Activated CD8-positive, alpha-beta T cell treated with anti-CD3 and anti-CD28 coated beads for 36 hours (primary cell): ENCODE measurements around the gene COMTD1. TPM values are rescaled to one million over a fixed set of nuclear protein-coding genes. Genes with fewer than 3 reads are reported as not detected.
"Not testable (repeated sequence)": the region's sequence is repeated elsewhere in the genome, so short reads cannot be mapped to it uniquely, and the experiment has no call there.

Experiments
- ATAC-seq: fragments of 200-7000 bp; cut with Tn5 transposase; one replicate; pipeline ENCODE4 v1.10.0; 2021; ENCODE audit warnings: mild to moderate bottlenecking, moderate library complexity
- CTCF ChIA-PET: fragments of 350-600 bp; sonication (Branson Sonifier 250); formaldehyde crosslinking; loops from one replicate; lab custom pipeline; 2021; ENCODE audit warnings: antibody characterized with exemption; lab: Charles Lee
- POLR2A ChIA-PET: fragments of 350-600 bp; sonication (Branson Sonifier 250); formaldehyde crosslinking; loops from one replicate; lab custom pipeline; 2021; ENCODE audit warnings: antibody characterized with exemption; lab: Charles Lee
- DNase-seq: peaks from one replicate; pipeline ENCODE4 v3.0.0-alpha.2; 2020
- H3K27ac Mint-ChIP-seq: one replicate; pipeline ENCODE4 v1.8.0; 2021; ENCODE audit warnings: mild to moderate bottlenecking, mixed read lengths
- H3K27me3 Mint-ChIP-seq: one replicate; pipeline ENCODE4 v1.8.0; 2021; ENCODE audit warnings: mixed read lengths
- H3K36me3 Mint-ChIP-seq: one replicate; pipeline ENCODE4 v1.8.0; 2021; ENCODE audit warnings: low read depth, mixed read lengths
- H3K4me1 Mint-ChIP-seq: one replicate; pipeline ENCODE4 v1.8.0; 2021; ENCODE audit warnings: low read depth, mixed read lengths
- H3K4me3 Mint-ChIP-seq: one replicate; pipeline ENCODE4 v1.8.0; 2021; ENCODE audit warnings: mild to moderate bottlenecking, moderate library complexity, mixed read lengths
- H3K9me3 Mint-ChIP-seq: one replicate; pipeline ENCODE4 v1.8.0; 2021; ENCODE audit warnings: mixed read lengths
- intact Hi-C: fragments of 100-400 bp; cut with micrococcal nuclease; formaldehyde crosslinking; loops from one replicate; pipeline ENCODE4 v1.10.0; 2022
- total RNA-seq, 2 experiments: library from RNA; stranded (reverse); gene quantifications; one replicate each; pipeline ENCODE4 v1.2.3, GENCODE V29; 2021
- TF ChIP-seq, protein P1 (sequence below): fragments of 200-600 bp; IDR thresholded peaks from one replicate; pipeline ENCODE4 v1.8.0; 2022; ENCODE audit warnings: antibody characterized with exemption, mild to moderate bottlenecking

Gene COMTD1
- total RNA-seq, 2 experiments from 2014 or later, result 54.5 to 58.1 TPM

GRCh38 chr10:75202321-75203045, 33.3 kb downstream of the COMTD1 start:
- no peak for ATAC-seq
- no peak overlapping the region for H3K27ac Mint-ChIP-seq
- no peak for DNase-seq
- POLR2A ChIA-PET, result interaction anchor here (0.7 to 1.9 kb wide), 3 partner anchors 9 to 123 kb away, joined by 3 to 5 read pairs (median 3); partner anchors contain the start of gene VDAC2
- no peaks in the 10 kb centered on the region for H3K36me3 Mint-ChIP-seq
- CTCF ChIA-PET, result interaction anchor here (6.6 kb wide), 1 partner anchor 15 kb away, joined by 36 read pairs; no protein-coding TSS in a partner anchor
- H3K9me3 Mint-ChIP-seq, result no peaks in the 10 kb centered on the region
- no peaks in the 10 kb centered on the region for H3K4me1 Mint-ChIP-seq
- TF ChIP-seq, protein P1, sequence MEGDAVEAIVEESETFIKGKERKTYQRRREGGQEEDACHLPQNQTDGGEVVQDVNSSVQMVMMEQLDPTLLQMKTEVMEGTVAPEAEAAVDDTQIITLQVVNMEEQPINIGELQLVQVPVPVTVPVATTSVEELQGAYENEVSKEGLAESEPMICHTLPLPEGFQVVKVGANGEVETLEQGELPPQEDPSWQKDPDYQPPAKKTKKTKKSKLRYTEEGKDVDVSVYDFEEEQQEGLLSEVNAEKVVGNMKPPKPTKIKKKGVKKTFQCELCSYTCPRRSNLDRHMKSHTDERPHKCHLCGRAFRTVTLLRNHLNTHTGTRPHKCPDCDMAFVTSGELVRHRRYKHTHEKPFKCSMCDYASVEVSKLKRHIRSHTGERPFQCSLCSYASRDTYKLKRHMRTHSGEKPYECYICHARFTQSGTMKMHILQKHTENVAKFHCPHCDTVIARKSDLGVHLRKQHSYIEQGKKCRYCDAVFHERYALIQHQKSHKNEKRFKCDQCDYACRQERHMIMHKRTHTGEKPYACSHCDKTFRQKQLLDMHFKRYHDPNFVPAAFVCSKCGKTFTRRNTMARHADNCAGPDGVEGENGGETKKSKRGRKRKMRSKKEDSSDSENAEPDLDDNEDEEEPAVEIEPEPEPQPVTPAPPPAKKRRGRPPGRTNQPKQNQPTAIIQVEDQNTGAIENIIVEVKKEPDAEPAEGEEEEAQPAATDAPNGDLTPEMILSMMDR, result no peak
- intact Hi-C loops, result no loop called here
- no peaks in the 10 kb centered on the region for H3K27me3 Mint-ChIP-seq
- H3K4me3 Mint-ChIP-seq, result no peak overlapping the region

DNA sequence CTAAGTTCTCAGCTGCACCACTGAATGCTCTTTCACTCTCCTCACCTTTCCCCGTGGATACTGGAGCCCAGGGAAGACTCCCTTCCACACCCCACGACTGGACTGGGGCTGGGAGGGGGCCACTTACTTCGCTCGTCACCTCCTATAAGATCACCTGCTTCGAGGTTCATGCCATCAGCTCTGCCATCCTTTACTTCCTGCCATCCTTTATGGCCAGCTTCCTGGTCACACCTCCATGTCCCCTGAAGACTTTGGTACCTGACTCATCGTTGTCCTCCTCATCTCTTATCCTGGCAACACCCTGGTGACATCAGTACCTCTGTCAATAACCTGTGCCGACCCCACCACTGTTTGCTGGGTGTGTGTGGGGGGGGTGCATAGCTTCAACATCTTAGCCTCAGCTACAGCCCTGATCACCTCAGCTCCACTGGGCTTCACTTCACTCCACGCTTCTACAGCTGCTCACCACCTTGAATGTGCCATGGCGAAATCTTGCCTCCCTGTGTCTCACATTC, 33.9 kb downstream of the COMTD1 start:
- Mint-ChIP-seq H3K4me3 (no peak overlapping the region), H3K9me3 (no peaks in the 10 kb centered on the region), H3K36me3 (no peaks in the 10 kb centered on the region), H3K27me3 (no peaks in the 10 kb centered on the region), H3K4me1 (no peaks in the 10 kb centered on the region), H3K27ac (no peak overlapping the region)
- TF ChIP-seq, protein P1, result no peak
- ATAC-seq (no peak), DNase-seq (no peak)
- ChIA-PET POLR2A (interaction anchor here (0.9 to 1.9 kb wide), 2 partner anchors 9 to 13 kb away, joined by 3 to 5 read pairs; partner anchors contain the start of gene VDAC2), CTCF (interaction anchor here (6.6 kb wide), 1 partner anchor 15 kb away, joined by 36 read pairs; no protein-coding TSS in a partner anchor)
- intact Hi-C loops, result no loop called here

GRCh38 chr10:75199949-75200348, 35.8 kb downstream of the COMTD1 start:
- CTCF ChIA-PET, result interaction anchor here (1.6 to 6.6 kb wide), 2 partner anchors 11 to 13 kb away, joined by 4 to 36 read pairs; no protein-coding TSS in a partner anchor
- H3K27me3 Mint-ChIP-seq, DNase-seq, H3K4me1 Mint-ChIP-seq, ATAC-seq, H3K4me3 Mint-ChIP-seq, H3K36me3 Mint-ChIP-seq, H3K9me3 Mint-ChIP-seq, intact Hi-C loops, H3K27ac Mint-ChIP-seq: not testable (repeated sequence)
- POLR2A ChIA-PET, result interaction anchor here (0.6 to 1.4 kb wide), 3 partner anchors 10 to 12 kb away, joined by 3 to 5 read pairs (median 3); no protein-coding TSS in a partner anchor

DNA sequence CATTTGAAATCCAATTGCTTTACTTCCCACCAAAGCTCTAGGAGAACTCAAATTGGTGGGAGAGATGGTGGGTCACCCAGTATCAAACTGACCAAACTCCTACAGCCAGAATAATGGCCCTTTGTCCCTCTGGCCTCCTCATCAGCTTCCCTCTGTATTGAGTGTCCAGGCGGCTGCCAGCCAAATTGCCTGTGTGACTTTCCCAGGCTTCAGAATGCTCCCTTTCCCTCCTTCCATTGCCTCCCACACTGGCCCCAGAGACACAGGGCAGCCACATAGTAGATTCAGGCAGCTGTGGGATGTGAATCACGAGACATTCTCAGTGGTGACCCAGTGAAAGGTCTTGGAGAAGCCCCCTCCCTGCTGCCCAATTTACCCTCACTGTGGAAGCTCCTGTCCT, 37.9 kb downstream of the COMTD1 start:
- CTCF ChIA-PET, result interaction anchor here (1.0 to 6.6 kb wide), 4 partner anchors 11 to 38 kb away, joined by 3 to 36 read pairs (median 6); partner anchors contain the start of gene COMTD1
- DNase-seq (no peak), ATAC-seq (no peak)
- no peaks in the 10 kb centered on the region for H3K27me3 Mint-ChIP-seq
- POLR2A ChIA-PET, result interaction anchor here (1.7 kb wide), 1 partner anchor 13 kb away, joined by 15 read pairs; the partner anchor contains the start of gene VDAC2
- intact Hi-C loops, result no loop called here
- no peak overlapping the region for H3K27ac Mint-ChIP-seq
- TF ChIP-seq, protein P1, result no peak
- H3K9me3 Mint-ChIP-seq, result no peaks in the 10 kb centered on the region
- no peaks in the 10 kb centered on the region for H3K4me1 Mint-ChIP-seq
- no peaks in the 10 kb centered on the region for H3K36me3 Mint-ChIP-seq
- no peak overlapping the region for H3K4me3 Mint-ChIP-seq

DNA sequence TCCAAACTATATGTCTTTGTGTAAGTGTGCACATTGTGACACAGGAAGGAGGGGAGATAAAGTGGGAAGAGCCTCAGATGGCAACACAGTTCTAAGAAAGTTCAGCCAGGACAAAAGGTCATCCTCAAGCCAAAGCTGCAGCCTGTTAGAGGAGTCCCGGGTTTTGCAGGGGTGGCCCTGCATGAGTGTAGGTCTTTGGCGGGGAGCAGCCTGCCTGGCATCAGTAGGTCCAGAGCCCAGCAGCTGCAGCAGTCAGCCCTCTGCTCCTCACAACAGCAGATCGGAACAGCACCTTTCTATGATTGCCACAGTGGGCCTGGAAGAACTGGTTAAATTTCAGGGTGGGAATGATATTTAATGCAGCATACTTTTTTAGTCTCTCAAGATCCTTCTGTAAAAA, 38.7 kb downstream of the COMTD1 start:
- TF ChIP-seq, protein P1, result no peak
- H3K27ac Mint-ChIP-seq, result no peak overlapping the region
- POLR2A ChIA-PET, result interaction anchor here (1.7 kb wide), 1 partner anchor 14 kb away, joined by 15 read pairs; the partner anchor contains the start of gene VDAC2

More for the DNA sequence above, 38.7 kb downstream of the COMTD1 start:
- no peaks in the 10 kb centered on the region for H3K36me3 Mint-ChIP-seq
- H3K4me3 Mint-ChIP-seq, result no peak overlapping the region
- no peaks in the 10 kb centered on the region for H3K9me3 Mint-ChIP-seq
- CTCF ChIA-PET, result interaction anchor here (1.0 to 6.6 kb wide), 4 partner anchors 10 to 39 kb away, joined by 3 to 36 read pairs (median 6); partner anchors contain the start of gene COMTD1
- ATAC-seq, result no peak
- H3K4me1 Mint-ChIP-seq, result no peaks in the 10 kb centered on the region
- DNase-seq, result no peak
- no peaks in the 10 kb centered on the region for H3K27me3 Mint-ChIP-seq
- intact Hi-C loops, result no loop called here
